Inferior parietal cortex (tissue), 1 donor: ENCODE results near the gene CFAP52.
"Not testable (repeated sequence)": the region's sequence is repeated elsewhere in the genome, so short reads cannot be mapped to it uniquely, and the experiment has no call there.

Experiments used
- DNase-seq: peaks from one replicate; pipeline ENCODE4 v3.0.0-alpha.2; 2016; ENCODE audit errors: extremely low spot score

CFAP52 gene, protein sequence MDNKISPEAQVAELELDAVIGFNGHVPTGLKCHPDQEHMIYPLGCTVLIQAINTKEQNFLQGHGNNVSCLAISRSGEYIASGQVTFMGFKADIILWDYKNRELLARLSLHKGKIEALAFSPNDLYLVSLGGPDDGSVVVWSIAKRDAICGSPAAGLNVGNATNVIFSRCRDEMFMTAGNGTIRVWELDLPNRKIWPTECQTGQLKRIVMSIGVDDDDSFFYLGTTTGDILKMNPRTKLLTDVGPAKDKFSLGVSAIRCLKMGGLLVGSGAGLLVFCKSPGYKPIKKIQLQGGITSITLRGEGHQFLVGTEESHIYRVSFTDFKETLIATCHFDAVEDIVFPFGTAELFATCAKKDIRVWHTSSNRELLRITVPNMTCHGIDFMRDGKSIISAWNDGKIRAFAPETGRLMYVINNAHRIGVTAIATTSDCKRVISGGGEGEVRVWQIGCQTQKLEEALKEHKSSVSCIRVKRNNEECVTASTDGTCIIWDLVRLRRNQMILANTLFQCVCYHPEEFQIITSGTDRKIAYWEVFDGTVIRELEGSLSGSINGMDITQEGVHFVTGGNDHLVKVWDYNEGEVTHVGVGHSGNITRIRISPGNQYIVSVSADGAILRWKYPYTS

DNA sequence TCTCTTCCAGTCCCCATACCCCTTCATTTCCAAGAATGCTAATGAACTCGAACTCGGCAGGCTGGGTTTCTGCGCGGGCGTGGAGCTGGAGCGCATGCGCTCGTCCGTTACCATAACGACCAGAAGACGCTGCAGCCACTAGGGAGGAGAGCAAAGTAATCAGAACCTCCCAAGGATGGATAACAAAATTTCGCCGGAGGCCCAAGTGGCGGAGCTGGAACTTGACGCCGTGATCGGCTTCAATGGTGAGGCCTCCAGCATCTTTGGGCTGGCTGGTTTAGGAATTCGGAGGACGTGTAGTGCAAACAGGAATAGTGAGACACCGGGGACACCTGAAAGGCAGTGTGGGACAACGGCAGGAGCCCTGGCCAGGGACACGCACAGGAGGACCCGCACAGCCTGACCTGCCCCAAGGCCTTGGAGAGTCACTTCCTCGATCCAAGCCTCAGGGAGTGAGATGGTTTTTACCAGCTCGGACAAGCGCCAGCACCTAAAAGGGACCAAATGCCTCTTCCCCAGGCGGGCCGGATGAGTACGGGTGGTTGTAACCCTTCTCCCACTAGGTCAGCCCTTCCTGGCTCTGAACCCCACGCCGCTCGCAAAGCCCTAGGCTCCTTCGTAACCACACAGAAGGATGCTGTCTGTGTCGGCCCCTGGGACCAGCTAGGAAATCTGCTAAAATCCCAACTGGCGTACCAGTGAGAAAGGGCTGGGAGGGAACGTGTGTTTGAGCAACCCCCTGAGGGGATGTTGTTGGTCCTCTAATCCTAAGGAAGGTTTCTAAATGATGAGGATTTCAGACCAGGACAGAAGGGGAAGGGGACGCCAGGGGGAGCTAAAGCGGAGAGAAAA lies at the start of gene CFAP52:
Gene CFAP52, plus strand, starts transcription at position 122 of the 852 bp plus-strand sequence. Its CDS starts 54 bp downstream, at position 176.
- DNase-seq = peak; percentile 80

DNA sequence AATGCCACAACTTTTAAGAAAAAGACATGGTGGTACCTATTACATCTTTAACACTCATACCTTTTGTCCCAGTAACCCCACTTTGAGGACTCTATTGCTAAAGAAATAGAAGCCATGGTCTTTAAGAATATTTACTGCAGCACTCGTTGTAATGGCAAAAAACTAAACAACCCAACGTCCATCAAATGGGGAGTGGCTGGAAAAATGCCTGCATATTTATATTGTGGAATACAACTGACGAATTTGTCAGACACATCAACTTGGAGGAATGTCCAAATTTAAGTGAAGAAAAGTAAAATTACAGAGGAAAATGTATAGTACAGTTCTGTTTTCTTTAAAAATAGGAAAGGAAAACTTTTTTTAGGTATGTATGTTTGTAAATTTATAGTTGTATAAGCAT lies 48.7 kb upstream of the CFAP52 start:
- no peak for DNase-seq

DNA sequence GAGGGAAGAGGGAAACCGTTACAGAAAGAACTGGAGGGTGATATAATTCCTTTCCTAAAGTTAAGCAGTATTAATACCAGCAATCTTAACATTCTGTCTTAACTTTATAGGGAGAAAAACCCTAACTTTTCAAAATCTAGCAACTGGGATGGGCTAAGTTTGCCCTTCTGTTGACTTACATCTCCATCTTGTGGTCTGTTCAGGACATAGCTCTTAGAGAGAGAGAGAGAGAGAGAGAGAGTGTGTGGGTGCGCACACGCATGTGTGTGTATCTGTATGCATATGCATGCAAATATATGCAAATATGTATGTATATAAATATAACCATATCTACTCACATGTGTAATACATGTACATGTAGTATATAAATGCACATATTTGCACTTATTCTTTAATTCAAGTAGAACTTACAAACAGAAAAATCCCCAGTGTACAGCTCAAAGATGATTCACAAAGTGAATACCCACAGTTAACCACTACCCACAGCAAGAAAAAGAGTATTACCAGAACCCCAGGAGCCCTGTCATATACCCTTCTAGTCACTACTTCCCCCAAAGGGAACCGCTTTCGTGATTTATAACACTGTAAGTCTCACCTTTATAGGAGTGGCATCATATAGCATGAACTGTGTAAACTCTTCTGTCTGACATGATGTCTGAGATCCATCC lies 47.3 kb upstream of the CFAP52 start:
- peak; percentile 36 for DNase-seq

DNA sequence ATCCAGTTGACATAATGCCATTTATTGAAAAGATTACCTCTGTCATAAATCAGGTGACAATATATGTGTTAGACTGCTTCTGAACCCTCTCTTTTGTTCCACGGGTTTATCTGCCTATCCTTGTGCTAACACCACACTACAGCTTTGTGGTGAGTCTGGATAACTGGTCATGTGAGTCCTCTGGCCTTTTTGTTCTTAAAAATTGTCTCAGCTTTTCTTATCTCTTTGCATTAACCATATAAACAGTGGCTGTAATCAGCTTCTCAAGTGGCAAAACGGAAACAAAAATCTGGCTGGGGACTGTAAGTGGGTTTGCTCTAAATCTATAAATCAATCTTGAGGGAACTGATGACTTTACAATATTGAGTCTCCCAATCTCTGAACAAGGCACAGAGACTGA lies 45.4 kb upstream of the CFAP52 start:
- no peak for DNase-seq

DNA sequence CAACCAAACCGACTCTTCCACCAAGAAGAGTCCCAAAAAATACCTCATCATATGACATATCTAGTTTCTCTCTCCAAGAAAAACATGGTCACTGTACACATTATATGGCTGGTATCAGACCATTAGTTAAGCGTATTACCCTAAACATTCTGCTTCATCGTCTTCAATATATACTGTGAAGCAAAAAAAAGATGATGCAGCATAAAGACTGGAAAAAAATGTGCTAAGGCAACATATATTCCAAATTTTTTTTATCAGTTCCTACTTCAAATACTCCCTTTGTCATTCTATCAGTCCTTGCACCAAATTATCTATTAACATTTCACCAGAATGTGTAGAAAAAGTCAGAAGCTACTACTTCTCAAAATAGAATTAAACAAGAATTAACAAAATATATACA lies 43.7 kb upstream of the CFAP52 start:
- no peak for DNase-seq

DNA sequence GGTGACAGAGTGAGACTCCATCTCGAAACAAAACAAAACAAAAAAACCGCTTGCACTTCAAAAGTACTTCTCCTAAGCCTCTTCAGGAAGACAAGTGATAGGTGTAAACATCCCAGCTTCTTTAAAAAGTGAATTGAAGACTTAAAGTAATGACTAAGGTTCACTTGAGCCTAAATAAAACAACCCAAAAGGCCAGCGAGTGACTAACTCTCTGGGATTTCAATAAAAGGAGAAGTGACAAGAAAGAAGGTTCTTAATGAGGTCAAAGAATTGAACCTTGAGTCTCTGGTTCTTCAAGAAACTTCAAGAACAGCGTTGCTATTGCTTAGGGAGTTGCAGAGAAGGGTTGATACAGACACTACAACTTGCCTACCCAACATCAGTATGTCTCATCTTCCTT lies 43.0 kb upstream of the CFAP52 start:
- no peak for DNase-seq

DNA sequence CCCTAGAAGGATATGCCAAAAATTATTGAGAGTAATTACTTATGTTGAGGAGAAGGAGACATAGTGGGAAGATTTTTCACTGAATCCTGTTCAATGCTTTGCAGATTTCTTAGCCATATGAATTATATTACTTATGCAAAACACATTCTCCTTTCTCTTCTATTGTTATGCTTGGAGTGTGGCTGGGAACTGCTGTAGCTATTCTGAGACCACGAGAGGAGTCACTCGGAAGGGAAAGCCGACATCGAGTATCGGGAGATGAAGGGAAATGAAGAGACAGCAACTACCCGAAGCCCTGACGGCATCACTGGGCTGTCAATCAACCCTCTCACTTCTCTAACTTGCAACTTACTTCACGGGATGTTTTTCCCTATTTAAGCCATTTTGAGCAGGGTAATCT lies 40.4 kb upstream of the CFAP52 start:
- no peak for DNase-seq

DNA sequence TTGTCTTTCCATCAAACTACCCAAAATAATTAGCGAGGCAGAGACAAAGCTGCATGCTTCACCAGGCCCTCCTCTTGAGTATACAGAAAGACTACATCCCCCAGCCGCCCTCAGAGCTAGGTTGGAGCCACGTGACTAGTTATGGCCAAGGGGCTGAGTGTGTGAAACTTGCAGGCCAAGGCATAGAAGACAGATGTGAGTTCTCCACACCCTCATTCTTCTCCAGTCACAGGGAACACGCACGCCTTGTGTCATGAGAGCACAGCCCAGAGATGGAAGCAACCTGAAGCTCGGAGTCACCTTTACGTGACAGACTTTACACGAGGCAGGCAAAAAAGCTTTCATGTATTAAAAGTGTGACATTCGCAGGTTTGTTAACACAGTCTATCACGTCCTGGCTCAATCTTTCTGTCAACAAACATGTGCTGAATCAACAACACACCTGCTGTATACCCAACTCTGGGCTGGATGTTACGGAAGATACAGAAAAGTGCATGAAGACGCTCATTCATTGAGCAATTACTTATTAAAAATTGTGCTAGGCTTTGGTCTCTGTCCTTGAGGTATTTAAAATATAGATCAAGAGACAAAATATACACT lies 39.2 kb upstream of the CFAP52 start:
- DNase-seq = no peak

DNA sequence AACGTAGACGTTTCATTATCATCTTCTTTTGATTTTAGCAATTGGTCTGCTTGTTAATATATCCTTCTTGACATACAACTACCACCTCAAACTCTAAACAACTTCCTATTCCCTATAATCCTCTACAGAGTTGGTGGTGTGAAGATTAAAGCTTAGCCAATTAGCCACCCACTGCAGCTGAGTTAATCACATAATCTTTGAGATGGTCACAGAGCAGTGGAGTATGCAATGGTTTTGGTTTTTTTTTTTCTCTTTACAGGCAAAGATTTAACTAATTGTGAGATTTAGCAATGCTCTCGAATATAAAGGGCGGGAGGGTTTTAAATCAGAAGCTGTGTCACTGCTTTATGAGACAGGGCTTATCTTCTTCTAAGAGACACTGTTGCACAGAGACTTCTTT lies 37.8 kb upstream of the CFAP52 start:
- no peak for DNase-seq

DNA sequence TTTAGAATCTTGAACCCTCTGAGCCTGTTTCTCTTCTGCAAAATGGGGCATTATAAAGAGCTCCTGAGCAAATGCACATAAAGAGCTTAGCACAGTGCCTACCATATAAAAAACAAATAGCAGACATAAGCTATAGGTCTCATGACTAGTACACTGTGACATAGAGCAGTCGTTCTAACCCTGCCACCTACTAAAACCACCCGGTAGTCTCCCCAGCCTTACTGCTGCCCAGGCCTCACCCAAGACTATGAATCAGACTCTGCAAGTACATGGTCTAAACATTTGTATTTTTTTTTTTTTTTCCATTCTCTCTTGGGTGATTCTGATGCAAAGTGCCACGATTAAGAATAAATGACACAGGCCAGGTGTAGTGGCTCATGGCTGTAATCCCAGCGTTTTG lies 34.7 kb upstream of the CFAP52 start:
- no peak for DNase-seq

DNA sequence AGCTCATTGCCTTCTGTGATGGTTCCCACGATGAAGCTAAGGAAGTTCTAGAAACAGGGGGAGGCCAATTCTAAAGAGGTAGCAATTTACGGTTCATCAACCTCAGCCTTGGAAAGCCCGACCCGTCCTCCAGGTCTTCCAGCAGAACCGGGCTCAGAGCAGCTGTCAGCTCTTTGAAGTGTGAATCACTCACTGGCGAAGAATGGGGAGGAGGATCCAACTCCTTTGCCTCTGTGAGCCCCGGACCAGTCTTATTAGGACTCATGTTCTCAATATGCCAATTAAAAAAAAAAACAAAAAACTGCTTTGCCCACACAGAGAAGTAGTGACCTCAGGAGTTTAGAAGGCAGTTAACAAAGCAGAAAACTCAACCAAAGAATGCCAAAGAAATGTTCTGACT lies 32.2 kb upstream of the CFAP52 start:
- no peak for DNase-seq

DNA sequence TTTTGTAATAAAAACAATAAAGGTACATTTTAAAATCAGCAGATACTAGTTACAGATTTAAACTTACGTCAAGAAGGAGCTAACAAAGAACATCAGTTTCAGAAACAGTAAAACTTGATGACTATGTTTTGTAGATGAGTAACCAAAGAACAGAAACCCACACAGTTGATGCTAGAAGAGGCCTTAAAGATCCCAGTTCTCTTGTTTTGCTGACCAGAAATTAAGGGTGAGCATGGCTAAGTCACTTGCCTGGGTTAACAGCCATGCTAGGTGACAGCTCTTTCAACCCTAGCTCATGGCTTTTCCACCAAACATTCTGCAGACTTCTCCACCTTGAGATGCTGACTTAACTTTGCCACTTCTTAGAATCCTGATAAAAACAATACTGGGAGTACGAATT lies 27.2 kb upstream of the CFAP52 start:
- DNase-seq = no peak

DNA sequence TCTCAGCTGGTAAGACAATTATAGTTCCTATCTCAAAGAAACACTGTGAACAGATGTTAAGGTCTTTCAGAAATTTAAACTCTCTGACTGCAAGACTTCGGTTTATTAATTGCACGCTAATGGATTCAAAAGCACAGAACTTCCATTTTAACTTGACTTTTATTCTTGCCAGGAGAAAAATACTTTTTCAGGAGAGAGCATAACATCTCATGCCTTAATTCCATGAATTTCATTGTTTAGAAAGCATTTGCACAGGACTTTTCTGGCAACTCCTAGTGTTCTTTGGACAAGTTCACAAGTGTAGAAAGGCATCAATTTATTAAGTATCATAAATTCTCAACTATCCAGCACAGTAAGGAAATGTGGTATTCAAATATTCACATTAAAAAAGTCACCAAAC lies 23.3 kb upstream of the CFAP52 start:
- DNase-seq = no peak

DNA sequence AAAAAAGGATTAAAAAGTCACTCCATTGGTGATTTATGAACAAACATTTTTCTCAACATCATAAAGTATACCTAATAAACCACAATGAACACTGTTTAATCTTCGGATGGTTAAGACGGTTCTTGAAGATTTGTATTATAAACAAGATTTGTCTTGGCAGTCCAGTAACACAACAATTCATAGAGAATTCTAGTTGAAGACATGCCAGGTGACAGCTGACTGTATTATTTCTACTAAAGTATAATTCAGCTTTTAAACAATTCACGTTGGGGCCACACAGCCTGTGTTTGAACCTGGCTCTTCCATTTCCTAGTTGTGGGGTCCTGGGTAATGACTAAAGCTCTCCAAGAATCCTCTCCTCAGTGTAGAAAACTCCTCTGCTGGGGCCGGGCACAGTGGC lies 22.8 kb upstream of the CFAP52 start:
- DNase-seq = no peak

DNA sequence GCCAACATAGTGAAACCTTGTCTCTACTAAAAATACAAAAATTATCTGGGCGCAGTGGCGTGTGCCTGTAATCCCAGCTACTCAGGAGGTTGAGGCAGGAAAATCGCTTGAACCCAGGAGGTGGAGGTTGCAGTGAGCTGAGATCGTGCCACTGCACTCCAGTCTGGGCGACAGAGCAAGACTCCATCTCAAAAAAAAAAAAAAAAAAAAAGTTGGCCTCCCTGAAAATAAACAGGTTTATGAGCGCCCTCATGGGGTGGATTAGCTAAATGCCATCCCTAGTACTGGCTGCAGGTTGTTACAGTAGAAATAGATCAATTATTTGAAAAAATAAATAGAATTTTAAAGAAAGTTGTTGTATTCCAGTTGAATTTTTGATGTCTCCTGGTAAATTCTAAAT lies 21.7 kb upstream of the CFAP52 start:
- DNase-seq = not testable (repeated sequence)

DNA sequence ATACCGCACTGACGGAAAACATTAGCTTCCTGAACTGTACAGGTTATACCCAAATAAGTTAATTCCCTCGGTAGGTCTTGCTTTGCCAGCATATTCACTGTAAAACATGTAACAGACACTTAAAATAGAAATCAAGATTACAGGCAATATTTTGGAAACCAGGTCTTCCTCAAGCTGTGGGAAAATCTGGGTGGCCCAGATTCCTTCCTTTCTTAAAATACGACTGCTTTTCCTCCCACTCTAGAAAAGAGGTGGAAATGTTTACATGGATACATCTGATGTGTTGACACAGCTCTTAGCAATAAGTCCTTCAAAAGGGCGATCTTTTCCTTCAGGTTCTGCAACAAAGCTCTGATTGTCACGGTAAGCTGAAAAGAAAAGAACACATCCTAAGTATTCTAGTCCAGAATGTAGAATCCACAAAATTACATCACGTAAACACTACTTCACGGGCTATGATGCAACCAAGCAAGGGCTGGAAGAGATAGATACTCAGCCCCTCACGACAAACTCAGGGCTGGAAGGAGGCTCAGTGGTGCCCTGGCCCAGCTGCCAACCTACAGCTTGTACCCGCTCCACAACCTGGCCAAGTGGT lies 19.2 kb upstream of the CFAP52 start:
- peak; percentile 13 for DNase-seq

DNA sequence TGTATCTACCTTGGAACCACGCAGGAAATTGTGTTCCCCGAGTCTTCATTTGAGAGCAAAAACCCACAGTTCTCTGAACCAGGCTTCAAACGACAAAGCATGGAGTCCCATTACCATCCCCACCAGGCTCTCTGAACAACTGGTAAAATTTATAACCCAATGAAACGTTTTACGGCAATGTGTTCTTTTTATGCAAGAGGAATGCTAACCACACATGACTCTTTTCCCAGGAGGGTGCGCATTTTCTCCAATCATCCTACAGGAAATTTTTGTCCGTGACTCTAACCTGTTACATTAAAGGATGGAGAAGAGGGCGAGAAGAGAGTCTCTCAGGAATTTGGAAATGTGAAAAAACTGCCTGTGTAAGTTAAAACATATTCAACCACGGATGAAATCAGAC lies 18.6 kb upstream of the CFAP52 start:
- DNase-seq = no peak

DNA sequence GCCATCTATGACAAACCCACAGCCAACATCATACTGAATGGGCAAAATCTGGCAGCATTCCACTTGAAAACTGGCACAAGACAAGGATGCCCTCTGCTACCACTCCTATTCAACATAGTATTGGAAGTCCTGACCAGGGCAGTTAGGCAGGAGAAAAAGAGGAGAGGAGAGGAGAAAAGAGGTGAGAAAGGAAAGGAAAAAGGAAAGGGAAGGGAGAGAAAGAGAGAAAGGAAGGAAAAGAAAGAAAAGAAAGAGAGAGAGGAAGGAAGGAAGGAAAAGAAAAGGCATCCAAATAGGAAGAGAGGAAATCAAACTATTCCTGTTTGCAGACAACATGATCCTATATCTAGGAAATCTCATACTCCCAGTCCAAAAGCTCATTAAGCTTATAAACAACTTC lies 12.3 kb upstream of the CFAP52 start:
- no peak for DNase-seq

DNA sequence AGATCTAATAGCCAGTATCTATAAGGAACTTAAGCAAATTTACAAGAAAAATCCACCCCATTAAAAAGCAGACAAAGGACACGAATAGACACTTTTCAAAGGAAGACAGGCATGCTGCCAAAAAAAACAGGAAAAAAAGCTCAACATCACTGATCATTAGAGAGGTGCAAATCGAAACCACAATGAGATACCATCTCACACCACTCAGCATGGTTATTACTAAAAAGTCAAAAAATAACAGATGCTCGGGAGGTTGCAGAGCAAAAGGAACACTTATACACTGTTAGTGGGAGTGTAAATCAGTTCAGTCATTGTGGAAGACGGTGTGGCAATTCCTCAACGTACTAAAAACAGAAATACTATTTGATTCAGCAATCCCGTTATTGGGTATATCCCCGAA lies 10.4 kb upstream of the CFAP52 start:
- no peak for DNase-seq

DNA sequence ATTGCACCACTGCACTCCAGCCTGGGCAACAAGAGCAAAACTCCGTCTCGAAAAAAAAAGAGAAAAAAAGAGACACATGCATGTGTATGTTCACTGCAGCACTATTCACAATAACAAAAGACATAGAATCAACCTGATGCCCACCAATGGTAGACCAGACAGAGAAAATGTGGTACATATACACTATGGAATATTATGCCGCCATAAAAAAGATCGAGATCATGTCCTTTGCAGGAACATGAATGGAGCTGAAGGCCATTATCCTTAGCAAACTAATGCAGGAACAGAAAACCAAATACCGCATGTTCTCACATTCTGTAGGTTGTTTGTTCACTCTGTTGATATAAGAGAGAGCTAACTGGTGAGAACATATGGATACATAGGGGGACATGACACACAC lies 9.7 kb upstream of the CFAP52 start:
- not testable (repeated sequence) for DNase-seq

DNA sequence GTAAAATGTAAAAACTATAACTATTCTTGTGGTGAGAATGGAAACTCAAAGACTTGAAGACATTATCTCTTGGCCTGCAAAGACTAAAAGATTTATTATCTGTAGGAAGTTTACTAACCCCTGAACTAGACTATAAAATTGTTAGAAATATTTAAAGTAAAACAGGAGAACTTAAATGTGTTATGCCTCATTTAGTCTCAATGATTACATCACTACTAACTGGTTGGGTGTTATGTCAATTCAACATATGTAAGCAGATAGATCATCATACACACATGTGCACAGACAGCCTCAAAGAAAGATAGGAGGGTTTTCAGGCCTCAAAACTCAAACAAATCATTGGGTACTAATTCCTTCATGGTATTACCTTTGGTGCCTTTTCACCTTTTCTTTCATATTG lies 8.4 kb upstream of the CFAP52 start:
- DNase-seq = no peak
